ENCODE measurements around the gene SH3BGRL3.

GRCh38 chr1:26296340-26297056, 16.6 kb downstream of the SH3BGRL3 start:
- TF ChIP-seq EZH2 (IDR thresholded peaks at IDR 0.05; ENCODE audit: insufficient read depth, poor library complexity, severe bottlenecking) = no peak
- TF ChIP-seq EZH2phosphoT487 (IDR thresholded peaks at IDR 0.05; ENCODE audit: insufficient read depth, low read depth) = no peak

Data from GM23248 (cell line).